NCI-H146 treated with DMSO at 0.1 percent for 48 hours (cell line): ENCODE data around the gene USP31.
"Not testable (repeated sequence)": the region's sequence is repeated elsewhere in the genome, so short reads cannot be mapped to it uniquely, and the experiment has no call there.

ENCODE experiments used
- DNase-seq: peaks from one replicate; lab custom pipeline; 2025; ENCODE audit not compliant: unreplicated experiment; lab: John Stamatoyannopoulos, UW

The USP31 gene

GRCh38 chr16:23101012-23101550 lies 48.2 kb downstream of the USP31 start:
- DNase-seq = no peak

GRCh38 chr16:23096450-23096849 lies 52.8 kb downstream of the USP31 start:
- DNase-seq = not testable (repeated sequence)

- not testable (repeated sequence) for DNase-seq
Observed at GRCh38 chr16:23094136-23094535, 55.1 kb downstream of the USP31 start.

DNA sequence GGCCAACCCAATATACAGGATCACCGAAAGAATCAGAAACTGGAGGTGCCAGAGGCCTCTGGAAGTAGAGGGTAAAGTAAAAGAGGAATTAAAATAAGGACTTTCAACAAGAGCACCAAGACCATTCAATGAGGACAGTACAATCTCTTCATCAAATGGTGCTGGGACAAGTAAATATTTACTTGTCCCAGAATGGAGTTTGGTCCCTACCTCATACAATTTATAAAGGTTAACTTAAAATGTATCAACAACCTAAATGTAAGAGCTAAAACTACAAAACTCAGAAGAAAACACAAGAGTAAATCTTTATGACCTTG lies 56.5 kb downstream of the USP31 start:
- no peak for DNase-seq

GRCh38 chr16:23092072-23092800 lies 57.0 kb downstream of the USP31 start:
- DNase-seq = no peak

DNA sequence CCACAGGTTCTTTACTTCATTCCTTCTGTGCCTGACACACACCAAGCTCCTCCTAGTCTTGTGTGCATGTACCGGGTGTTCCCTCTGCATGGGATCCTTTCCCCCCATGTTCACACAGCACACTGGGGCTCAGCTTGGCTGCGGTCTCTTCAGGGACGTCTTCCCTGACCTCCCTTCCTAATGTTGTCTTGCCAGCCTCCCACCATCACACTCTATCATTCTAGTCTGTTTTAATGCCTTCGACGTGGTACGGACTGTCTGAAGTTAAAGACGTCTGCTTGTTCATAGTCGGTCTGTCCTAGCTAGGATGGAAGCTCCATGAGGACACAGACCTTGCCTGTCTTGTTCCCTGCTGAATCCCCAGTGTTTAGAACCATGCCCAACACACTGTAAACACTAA lies 60.1 kb downstream of the USP31 start:
- DNase-seq = no peak

DNA sequence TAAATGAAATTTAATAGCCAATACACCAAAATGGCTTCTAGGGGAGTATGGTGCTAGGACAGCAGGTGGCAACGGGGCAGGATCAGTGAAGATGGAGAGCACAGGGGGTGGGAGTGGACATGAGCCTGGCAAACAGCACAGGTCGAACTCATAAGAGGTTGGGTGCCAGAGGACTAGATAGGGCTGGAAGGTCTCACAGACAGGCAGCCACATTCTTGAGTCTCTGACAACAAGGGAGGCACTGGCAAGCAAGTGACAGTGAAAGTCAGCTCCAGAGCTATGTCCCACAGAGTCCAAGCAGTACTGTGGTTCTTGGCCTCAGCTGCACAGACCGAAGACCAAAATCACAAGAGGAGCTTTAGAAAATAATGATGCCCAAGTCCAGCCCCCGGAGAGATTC lies 61.2 kb downstream of the USP31 start:
- no peak for DNase-seq

DNA sequence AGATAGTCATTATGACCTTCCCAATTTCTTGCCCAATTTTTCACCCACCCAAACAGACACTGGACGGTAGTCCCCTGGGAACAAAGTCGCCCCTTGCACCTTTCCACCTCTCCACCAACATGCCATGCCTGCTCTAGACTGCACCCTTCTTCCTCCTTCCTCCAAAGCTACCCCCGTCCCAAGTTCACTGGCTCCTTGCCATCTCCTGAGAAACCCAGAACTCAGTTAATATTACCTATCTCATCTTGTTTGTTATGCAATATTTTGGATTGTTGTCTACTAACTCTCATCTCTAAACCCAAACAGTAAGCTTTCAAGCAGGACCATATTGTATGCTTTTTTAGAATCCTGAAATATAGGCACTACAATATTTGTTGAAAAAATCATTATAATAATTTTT lies 63.3 kb downstream of the USP31 start:
- DNase-seq = no peak

DNA sequence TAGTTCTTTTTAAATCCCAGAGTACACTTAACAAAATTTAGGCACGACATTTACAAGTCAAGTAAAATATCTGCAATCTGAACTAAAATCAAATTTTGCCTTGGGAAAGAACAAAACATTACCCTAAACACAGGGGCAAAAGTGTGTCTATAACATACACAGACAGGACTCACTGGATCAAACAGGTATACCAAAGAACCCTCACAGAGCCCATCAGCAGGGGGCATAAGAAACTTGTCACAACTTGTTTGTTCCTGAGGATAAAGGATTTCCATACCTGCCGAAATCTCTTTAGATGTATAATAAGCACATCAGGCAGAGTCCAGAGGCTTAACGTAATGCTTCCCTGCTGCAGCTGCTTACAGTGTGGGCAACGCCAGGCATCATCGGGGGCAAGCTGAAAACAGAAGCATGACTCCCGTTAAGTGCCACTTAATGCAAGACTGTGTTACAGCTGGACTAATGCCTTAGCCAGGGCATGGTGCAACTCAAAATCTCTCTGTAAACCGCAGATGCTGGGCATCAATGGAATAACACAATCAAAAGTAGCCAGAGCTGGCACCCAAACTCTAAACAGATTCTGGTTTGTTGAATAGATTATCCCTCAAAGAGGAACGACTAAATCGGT lies 67.0 kb downstream of the USP31 start:
- DNase-seq = no peak

DNA sequence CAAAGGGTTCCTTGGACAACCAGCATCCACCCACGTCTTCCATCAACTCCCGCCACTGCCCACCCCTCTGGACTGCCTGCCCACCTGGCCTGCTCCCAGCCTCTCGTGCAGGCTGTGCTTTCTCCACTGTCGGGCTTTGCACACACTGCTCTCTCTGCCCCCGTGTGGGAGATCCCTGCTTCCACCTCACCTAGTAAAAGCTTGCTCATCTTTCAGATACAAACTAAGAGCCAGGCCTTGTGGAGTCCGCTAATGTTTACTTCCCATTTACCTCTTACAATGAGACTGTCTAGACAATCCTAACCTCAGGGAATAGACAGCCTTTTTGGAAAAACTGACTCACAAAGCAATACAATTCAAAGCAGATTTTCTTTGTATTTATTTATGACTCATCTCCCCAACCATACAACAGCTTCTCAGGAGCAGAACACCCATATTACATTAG lies 67.6 kb downstream of the USP31 start:
- peak; percentile 5 for DNase-seq

GRCh38 chr16:23080747-23081146 lies 68.5 kb downstream of the USP31 start:
- no peak for DNase-seq

DNA sequence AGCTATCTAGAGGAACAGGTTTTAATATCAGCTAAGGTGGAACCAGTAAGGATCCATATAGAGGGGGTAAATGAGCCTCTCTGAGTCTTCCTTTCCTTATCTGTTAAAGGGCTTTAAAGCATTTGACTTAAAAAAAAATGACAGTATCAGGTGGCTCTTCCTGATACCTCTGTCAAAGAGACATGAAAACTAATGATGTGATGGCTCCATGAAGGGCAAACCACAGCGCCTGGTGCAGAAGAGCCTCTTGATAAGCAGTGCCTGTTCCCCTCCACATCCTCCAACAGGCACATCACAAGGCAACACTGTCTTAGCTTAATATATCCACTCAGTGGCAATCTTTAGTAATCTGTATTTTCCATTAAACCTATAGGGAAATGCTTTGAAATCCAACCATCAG lies 68.9 kb downstream of the USP31 start:
- no peak for DNase-seq

GRCh38 chr16:23079675-23080301 lies 69.5 kb downstream of the USP31 start:
- no peak for DNase-seq

DNA sequence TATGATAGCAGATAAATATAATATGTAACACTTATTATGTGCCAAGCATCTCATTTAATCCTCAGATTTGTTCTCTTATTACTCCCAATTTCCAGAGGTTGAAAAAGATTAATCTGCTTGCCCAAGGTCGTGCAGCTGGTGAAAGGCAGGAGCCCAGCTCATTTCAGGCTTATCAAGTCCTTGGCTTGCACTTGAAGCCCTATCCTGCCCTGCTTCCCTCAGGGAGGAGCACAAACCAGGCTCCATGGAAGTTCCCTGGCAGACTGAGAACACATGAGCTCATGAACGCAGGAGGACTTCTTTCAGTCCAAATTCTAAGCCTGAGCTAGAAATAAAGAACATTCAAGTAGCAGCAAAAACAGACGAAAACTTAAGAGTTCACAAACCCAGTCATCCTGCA lies 74.8 kb downstream of the USP31 start:
- DNase-seq = no peak

- DNase-seq = no peak
Observed at GRCh38 chr16:23072769-23073549, 76.3 kb downstream of the USP31 start.

- no peak for DNase-seq
Observed at GRCh38 chr16:23072084-23072599, 77.1 kb downstream of the USP31 start.

DNA sequence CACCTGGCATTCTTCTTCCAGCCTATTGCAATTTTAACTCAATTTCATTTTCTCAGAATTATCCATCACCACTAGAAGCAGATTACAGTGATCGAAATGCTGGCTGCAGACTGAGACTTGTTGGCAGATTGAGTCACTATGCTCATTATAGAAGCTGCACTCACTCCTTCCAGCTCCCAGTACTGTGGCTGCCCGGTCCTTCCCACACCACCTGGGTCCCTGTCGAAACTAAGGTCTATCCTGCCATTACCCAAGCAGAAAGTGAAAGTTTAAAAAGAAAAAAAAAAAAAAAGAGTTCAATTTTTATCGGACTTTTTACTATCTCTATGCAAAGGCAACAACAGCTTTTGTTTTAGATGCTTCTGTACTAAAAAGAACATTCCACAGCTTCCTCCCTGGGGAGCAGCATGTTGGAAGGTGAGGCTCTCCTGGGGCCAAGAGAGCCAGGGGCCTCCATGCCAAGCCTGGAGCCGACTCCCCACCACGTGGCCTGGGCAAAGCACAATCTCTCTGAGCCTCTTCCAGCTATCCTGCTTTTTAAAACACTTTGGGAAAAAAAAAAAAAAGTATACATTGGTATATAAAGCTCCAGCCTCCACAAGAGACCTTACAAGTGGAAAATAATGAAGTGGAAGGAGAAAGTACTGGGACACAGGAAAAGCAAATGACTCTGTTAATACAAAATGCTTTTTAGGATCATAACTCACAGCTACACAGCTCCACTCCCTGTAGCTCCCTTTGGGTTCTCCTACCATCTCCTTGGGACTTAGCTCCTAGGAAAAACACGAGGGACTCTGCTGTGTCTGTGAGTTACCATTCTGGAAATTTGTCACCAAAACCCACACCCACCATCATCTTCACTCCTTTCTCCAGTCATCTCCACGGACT lies 77.8 kb downstream of the USP31 start:
- no peak for DNase-seq

DNA sequence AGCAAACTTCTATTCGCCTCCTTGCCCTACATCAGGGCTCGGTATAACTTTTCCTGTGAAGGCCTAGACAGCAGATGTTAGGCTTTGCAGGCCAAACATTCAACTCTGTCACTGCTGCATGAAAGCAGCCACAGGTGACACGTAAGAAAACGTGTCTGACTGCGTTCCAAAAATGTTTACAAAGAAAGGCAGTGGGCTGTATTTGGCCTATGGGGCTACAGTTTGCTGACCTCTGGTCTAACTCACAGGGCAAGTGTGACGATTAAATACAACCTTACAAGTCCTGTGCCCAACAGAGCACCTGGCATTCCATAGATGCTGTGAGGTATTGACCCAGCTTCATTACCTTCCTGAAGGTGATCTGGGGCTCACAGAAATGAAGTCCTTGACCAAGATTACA lies 79.4 kb downstream of the USP31 start:
- DNase-seq = no peak

DNA sequence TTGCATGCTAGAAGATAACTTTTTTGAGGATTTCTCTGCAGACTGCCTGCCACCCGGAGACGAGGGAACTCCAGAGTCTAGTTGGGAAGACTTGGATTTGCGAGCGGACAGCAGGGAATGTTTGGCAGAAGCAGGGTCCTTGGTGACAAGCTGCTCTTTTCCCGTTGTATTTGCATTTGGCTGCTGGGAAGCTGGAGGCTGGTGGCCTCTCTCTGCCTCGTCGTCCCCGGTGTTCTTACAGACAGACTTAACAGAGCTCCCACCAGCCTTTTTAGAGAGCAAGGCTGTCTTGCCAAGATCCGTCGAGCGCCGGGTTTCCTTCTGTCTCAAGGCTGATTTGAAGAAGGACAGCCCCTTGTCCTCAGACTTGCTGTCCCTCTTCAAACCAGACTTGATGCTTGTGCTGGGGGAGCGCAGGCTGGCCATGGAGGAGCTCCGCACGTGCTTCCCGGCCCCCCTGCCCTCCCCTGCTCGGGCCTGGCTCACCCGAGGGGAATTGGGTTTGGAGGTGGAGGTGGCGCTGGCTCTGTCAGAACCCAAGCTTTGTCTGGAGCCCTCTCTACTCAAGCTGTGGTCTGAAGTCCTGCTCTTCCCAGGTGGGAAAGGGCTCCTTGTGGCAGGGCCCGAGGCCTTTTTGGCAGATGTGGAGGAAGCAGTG lies 81.0 kb downstream of the USP31 start:
- DNase-seq = no peak

GRCh38 chr16:23066676-23067075 lies 82.6 kb downstream of the USP31 start:
- DNase-seq = no peak
